RWPE2 (cell line): Measurements from ENCODE around the gene KIF26A.

Experiments
- ATAC-seq: fragments of 200-7000 bp; cut with Tn5 transposase; 3 replicates; pipeline ENCODE4 v1.9.1; 2021; ENCODE audit warnings: low read depth
- DNase-seq: peaks from one replicate; pipeline ENCODE4 v3.0.0-alpha.2; 2020; ENCODE audit warnings: low spot score
- H3K27ac ChIP-seq: fragments of 450-650 bp; 2 replicates; pipeline ENCODE4 v1.5.1; 2017; ENCODE audit warnings: mild to moderate bottlenecking; ENCODE audit not compliant: poor library complexity, severe bottlenecking
- H3K27me3 ChIP-seq: fragments of 250-450 bp; sonication (Bioruptor Pico); 2 replicates; pipeline ENCODE4 v1.5.1; 2021; ENCODE audit warnings: mild to moderate bottlenecking, moderate library complexity; ENCODE audit not compliant: insufficient read depth, poor library complexity, severe bottlenecking
- H3K36me3 ChIP-seq: fragments of 250-450 bp; sonication (Bioruptor Pico); 2 replicates; pipeline ENCODE4 v1.5.1; 2020; ENCODE audit warnings: low read depth, mild to moderate bottlenecking, moderate library complexity
- H3K4me1 ChIP-seq: fragments of 250-450 bp; sonication (Bioruptor Pico); 2 replicates; pipeline ENCODE4 v1.5.1; 2021; ENCODE audit warnings: mild to moderate bottlenecking, moderate library complexity; ENCODE audit not compliant: insufficient read depth, poor library complexity, severe bottlenecking
- H3K4me3 ChIP-seq: fragments of 250-450 bp; sonication (Bioruptor Pico); 2 replicates; pipeline ENCODE4 v1.5.1; 2021; ENCODE audit warnings: mild to moderate bottlenecking, moderate library complexity; ENCODE audit not compliant: severe bottlenecking
- H3K9me3 ChIP-seq: fragments of 250-450 bp; sonication (Bioruptor Pico); 2 replicates; pipeline ENCODE4 v1.5.1; 2021; ENCODE audit warnings: mild to moderate bottlenecking, moderate library complexity; ENCODE audit not compliant: severe bottlenecking
- CTCF ChIP-seq: fragments of 450-650 bp; IDR thresholded peaks from one replicate; pipeline ENCODE4 v1.5.1; 2017; ENCODE audit warnings: mild to moderate bottlenecking, moderate library complexity; ENCODE audit not compliant: poor library complexity, severe bottlenecking

Gene KIF26A

GRCh38 chr14:104210817-104211195 is 72.4 kb downstream of the KIF26A start:
- Histone ChIP-seq H3K36me3 (no peaks in the 10 kb centered on the region), H3K27me3 (peaks cover 14% of the 10 kb centered on the region), H3K4me1 (no peaks in the 10 kb centered on the region), H3K4me3 (no peak overlapping the region), H3K27ac (no peak overlapping the region), H3K9me3 (no peaks in the 10 kb centered on the region)
- TF ChIP-seq CTCF = no peak
- DNase-seq (no peak), ATAC-seq (no peak)

DNA sequence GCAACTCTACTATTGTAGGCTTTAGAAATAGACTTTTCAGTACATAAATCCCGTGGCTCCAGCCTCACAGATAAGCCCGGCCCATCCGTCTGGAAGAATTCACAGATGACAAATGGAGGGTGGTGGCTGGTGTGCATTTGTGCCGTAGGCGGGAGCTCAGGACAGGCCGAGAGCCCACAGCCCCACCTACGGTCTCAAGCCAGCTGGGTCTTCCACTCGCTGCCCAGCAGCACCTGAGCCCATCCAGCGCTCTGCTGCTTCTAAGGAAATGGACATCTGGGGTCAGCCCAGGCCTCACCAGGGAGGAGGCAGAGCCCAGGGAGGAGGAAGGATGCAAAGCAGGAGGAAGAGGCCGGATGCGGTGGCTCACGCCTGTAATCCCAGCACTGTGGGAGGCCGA is 72.8 kb downstream of the KIF26A start:
- Histone ChIP-seq H3K36me3 (no peaks in the 10 kb centered on the region), H3K4me1 (no peaks in the 10 kb centered on the region), H3K4me3 (no peak overlapping the region), H3K27me3 (peaks cover 14% of the 10 kb centered on the region), H3K9me3 (no peaks in the 10 kb centered on the region), H3K27ac (no peak overlapping the region)
- TF ChIP-seq CTCF = no peak
- DNase-seq (no peak), ATAC-seq (no peak)

DNA sequence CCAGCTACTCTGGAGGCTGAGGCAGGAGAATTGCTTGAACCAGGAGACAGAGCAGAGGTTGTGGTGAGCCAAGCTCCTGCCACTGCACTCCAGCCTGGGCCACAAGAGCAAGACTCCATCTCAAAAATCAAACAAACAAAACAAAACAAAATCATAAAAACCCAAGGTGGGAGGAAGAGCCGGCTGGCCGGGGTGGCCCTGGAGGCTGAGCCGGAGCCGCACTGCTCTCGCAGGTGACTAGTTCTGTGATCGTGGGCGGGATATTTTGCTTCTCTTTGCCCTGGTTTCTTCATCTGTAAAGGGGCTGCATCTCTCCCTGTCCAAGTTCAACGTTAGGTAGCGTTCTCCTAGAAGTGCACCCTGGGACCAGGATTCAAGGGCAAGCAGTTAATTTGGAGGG is 73.4 kb downstream of the KIF26A start:
- Histone ChIP-seq H3K27me3 (peaks cover 14% of the 10 kb centered on the region), H3K4me1 (no peaks in the 10 kb centered on the region), H3K27ac (no peak overlapping the region), H3K4me3 (no peak overlapping the region), H3K9me3 (no peaks in the 10 kb centered on the region), H3K36me3 (no peaks in the 10 kb centered on the region)
- DNase-seq = no peak
- TF ChIP-seq CTCF = no peak
- no peak for ATAC-seq

- Histone ChIP-seq H3K27ac (no peak overlapping the region), H3K4me1 (no peaks in the 10 kb centered on the region), H3K9me3 (no peaks in the 10 kb centered on the region), H3K36me3 (no peaks in the 10 kb centered on the region), H3K27me3 (peaks cover 14% of the 10 kb centered on the region), H3K4me3 (no peak overlapping the region)
- no peak for TF ChIP-seq CTCF
- ATAC-seq (0 out of 3 replicates have a peak, but pooled peaks have one; percentile 30), DNase-seq (no peak)
Observed at GRCh38 chr14:104212206-104213095, 74.1 kb downstream of the KIF26A start.

DNA sequence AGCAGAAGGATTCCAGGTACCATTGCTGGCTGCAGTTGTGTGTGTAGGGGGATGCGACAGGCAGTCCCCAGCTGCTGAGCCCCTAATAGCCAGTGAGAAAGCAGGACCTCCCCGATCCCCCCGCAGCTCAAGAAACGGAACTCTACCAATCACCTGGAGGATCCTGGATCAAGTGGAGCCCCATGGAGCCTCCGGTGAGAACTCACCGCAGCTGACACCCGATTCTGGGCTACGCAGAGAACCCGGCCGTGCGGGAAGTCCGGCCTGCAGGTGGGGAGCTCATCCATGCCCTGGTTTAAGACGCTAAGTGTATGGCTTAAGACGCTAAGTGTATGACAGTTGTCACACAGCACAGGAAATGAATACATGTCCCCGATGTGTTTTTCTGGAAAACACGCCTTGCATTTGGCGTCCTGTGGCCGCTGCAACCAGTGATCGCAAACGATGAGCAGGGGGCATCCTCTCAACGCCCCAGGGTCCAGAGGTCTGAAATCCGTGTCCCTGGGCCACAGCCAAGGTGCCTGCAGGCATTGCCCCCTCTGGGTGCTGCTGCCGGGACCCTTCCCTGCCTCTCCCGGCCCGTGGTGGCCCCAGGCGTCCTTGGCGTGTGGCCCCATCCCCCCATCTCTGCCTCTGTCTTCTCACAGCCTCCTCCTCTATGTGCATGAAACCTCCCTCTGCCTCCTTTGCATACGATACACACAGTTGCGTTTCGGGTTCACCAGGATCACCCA is 75.1 kb downstream of the KIF26A start:
- H3K36me3 ChIP-seq = no peaks in the 10 kb centered on the region
- H3K4me1 ChIP-seq = no peaks in the 10 kb centered on the region
- ATAC-seq = no peak
- DNase-seq = no peak
- H3K4me3 ChIP-seq = no peak overlapping the region
- no peaks in the 10 kb centered on the region for H3K9me3 ChIP-seq
- no peak for TF ChIP-seq CTCF
- peaks cover 15% of the 10 kb centered on the region for H3K27me3 ChIP-seq
- no peak overlapping the region for H3K27ac ChIP-seq
